Aorta (tissue), 5 donors: ENCODE measurements around the gene ZBED3. TPM values are rescaled to one million over a fixed set of nuclear protein-coding genes. Genes with fewer than 3 reads are reported as not detected.

Source experiments
- ATAC-seq: fragments of 200-7000 bp; cut with Tn5 transposase; one replicate; pipeline ENCODE4 v1.9.1; 2022; ENCODE audit warnings: moderate library complexity; ENCODE audit not compliant: low FRiP score
- DNase-seq, 2 donors: peaks; one replicate each; pipeline ENCODE4 v3.0.0-alpha.2; 2020
- H3K27ac ChIP-seq, 2 donors: one replicate each; pipeline ENCODE4 v1.5.1; 2013; ENCODE audit warnings: low read length in 2 of 2, mild to moderate bottlenecking in 2 of 2, moderate library complexity in 2 of 2, control low read depth in 1 of 2, inconsistent platforms in 1 of 2, low read depth in 1 of 2
- H3K27me3 ChIP-seq, 2 donors: one replicate each; pipeline ENCODE4 v1.6.1; 2013; ENCODE audit warnings: control low read depth in 1 of 2, low read length in 1 of 2, mild to moderate bottlenecking in 1 of 2, moderate library complexity in 1 of 2; ENCODE audit not compliant: insufficient read depth in 2 of 2, control insufficient read depth in 1 of 2
- H3K36me3 ChIP-seq, 2 donors: one replicate each; pipeline ENCODE4 v1.6.1; 2013; ENCODE audit warnings: control low read depth in 1 of 2, low read length in 1 of 2, mild to moderate bottlenecking in 1 of 2; ENCODE audit not compliant: insufficient read depth in 2 of 2, control insufficient read depth in 1 of 2
- H3K4me1 ChIP-seq, 2 donors: one replicate each; pipeline ENCODE4 v1.6.1; 2013; ENCODE audit warnings: low read length in 2 of 2, control low read depth in 1 of 2, mild to moderate bottlenecking in 1 of 2, moderate library complexity in 1 of 2; ENCODE audit not compliant: insufficient read depth in 2 of 2, control insufficient read depth in 1 of 2
- H3K4me3 ChIP-seq, 2 donors: one replicate each; pipeline ENCODE4 v1.5.1; 2013; ENCODE audit warnings: low read length in 2 of 2, control low read depth in 1 of 2, mild to moderate bottlenecking in 1 of 2
- H3K9me3 ChIP-seq: one replicate; pipeline ENCODE4 v1.6.1; 2013; ENCODE audit warnings: mild to moderate bottlenecking, low read length; ENCODE audit not compliant: control insufficient read depth
- WGBS, 2 donors: extraction: QIAGEN DNeasy Blood & Tissue Kit; methylation state at CpG; one replicate each; pipeline ENCODE4 v1.1.7; 2013; 5-methylcytosine and 5-hydroxymethylcytosine counted together
- intact Hi-C, 2 donors: fragments of 100-400 bp; cut with DNase I; formaldehyde crosslinking; loops; one replicate each; pipeline versions ENCODE4 v1.14.2 to v1.15.0; 2022
- long read RNA-seq, 2 donors: library from polyadenylated mRNA; unstranded; transcript quantifications; one replicate each; pipeline ENCODE4 v2.0.0, GENCODE V29; 2020 to 2021
- polyA plus RNA-seq, 2 donors: library from polyadenylated mRNA; stranded (reverse); fragments of 200-250 nt; gene quantifications; one replicate each; pipeline ENCODE4 v1.2.3, GENCODE V29; 2013
- total RNA-seq, 2 donors: library from RNA; stranded (reverse); fragmentation: NEBNext Ultra II Directional; extraction: Animal tissue kit (Norgen Biotek cat#: 25700); gene quantifications; one replicate each; pipeline ENCODE4 v1.2.1, GENCODE V29; 2021
- donor health status: healthy with polysubstance abuse.
- donor health status: Bipolar disorder and iron deficiency.
- donor health status: DM: no; HTN: no; CAD: no.
- donor health status: DM: no; HTN: no; CAD: no.
- donor health status: DM: yes; HTN: yes; CAD: no.

The ZBED3 gene, protein sequence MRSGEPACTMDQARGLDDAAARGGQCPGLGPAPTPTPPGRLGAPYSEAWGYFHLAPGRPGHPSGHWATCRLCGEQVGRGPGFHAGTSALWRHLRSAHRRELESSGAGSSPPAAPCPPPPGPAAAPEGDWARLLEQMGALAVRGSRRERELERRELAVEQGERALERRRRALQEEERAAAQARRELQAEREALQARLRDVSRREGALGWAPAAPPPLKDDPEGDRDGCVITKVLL
- total RNA-seq (10 to 100 TPM; 11.3 to 11.7 TPM), polyA plus RNA-seq (1 to 10 TPM; 1.6 to 5.0 TPM)
- long read RNA-seq, donor 1, partial matches to known transcripts = 0 of 1 reads
- long read RNA-seq, donor 1, other reads (novel, unspliced or antisense) = 1 of 1 reads
- long read RNA-seq, donor 2, full-length matches to known transcripts = 15 of 24 reads
- long read RNA-seq, donor 2, partial matches to known transcripts = 2 of 24 reads
- long read RNA-seq, donor 2, other reads (novel, unspliced or antisense) = 7 of 24 reads

DNA sequence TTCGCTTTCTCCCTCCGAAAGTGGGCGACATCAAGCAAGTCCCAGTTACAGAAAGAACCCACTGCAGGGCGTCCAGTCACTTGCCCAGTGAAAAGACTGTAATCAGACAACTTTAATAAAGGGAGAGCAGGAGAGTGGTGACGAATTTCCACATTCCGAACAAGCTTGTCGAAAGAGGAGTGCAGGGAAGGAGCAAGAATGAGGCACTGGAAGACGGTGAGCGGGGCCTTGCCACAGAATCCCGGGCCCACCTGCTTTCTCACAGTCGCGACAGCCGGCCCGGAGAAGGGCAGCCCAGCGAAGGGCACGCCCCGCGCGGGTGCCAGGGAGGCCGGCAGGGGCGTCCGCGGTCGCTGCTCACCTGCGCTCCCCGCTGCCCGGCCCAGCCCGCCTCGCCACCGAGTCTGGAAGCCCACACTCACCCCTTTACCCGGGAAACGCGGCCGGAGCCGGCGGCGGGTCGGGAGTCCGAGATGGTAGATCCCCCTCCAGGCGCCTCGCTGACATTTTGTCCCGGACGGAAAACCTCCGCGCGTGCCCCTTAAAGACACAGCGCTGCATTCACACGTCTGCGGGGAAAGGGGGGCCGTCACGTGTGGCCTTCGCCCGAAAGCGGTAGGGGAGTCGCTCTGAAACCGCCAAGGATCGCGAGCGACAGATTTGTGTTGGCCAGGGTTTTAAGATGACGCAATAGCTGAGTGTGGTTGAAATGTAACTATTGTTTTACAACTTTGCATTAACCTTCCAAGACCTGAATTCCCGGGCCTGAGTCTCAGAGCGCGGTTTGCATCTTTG lies at the start of gene ZBED3:
ZBED3 (minus strand) TSS at position 597 of the 795 bp plus-strand sequence. CDS start 9,407 bp downstream, outside the sequence.
- WGBS, 2 donors = 0% methylated on average over 49 to 63 of the region's 63 CpGs
- peak; percentile 85 for ATAC-seq
- intact Hi-C loops = loop anchor here in 1 of 2 donors (5.0 kb wide), 2 partner anchors 55 to 405 kb away; partner anchors contain the start of genes AGGF1 and WDR41

DNA sequence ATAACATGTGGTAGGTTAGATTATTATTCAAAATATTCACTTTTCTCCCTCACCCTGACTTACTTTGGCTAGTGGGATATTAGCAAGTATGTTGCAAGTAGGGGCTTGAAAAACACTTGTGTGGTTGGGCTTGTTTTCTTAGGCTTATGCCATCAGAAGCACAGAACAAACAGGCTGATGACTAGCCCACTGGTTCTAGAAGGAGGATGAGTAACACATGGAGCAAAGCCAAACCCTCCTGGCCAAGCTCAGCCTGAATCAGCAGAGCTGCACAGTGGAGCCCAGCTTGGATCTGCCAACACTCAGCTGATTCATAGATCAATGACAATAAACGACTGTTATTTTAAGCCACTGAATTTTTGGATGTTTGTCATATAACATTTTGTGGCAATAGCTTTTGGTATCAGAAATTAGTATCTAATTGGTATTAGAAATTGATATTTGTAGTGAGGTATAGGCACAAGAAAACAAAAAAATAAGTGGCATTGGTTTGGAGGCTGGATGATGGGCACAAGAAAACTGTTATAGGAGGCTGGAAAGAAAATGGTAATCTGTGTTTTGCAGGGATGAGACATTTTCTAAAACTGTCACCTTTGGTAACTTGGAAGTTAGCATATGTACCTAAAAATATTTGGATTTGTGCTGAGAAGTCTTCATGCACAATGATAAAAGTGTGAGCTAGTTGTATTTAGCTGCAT lies 46.1 kb upstream of the ZBED3 start:
- H3K27me3 ChIP-seq = no peaks in the 10 kb centered on the region
- intact Hi-C loops = no loop called here
- no peak overlapping the region for H3K4me3 ChIP-seq
- ATAC-seq (peak; percentile 76), DNase-seq (peak; percentile 80 to 83)
- H3K9me3 ChIP-seq = no peaks in the 10 kb centered on the region
- 27 to 31% methylated on average over 1 of the region's 1 CpG for WGBS, 2 donors
- no peak overlapping the region for H3K27ac ChIP-seq
- no peaks in the 10 kb centered on the region for H3K4me1 ChIP-seq
- no peaks in the 10 kb centered on the region for H3K36me3 ChIP-seq

More for the DNA sequence above, at the start of gene ZBED3:
- no peaks in the 10 kb centered on the region for H3K9me3 ChIP-seq
- H3K36me3 ChIP-seq = peaks cover 0 to 3% of the 10 kb centered on the region in 2 donors
- no peaks in the 10 kb centered on the region for H3K27me3 ChIP-seq
- no peaks in the 10 kb centered on the region for H3K4me1 ChIP-seq
- H3K27ac ChIP-seq = peak within 1 kb of the TSS; percentile 87 to 96
- DNase-seq = peak; percentile 84 to 87
- peak within 1 kb of the TSS; percentile 81 to 85 for H3K4me3 ChIP-seq

DNA sequence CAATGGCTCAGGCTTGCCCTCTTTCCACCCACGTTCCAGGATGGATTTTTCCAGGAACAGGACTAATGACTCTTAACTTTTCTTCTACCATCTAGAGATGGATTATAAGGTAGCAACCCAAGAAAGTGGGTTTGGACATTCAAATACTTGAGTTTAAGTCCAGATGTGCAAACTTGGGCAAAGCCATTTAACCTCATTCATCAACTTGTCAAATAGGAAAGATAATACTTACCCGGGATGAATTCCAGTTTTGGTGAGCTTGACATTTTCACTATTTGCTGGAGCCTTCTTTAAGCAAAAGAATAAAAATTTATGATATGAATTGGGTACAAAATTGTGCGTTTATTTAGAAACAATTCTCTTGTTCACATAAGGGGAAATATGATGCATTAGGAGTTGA lies 44.3 kb upstream of the ZBED3 start:
- Histone ChIP-seq H3K9me3 (no peaks in the 10 kb centered on the region), H3K27me3 (no peaks in the 10 kb centered on the region), H3K36me3 (no peaks in the 10 kb centered on the region), H3K27ac (no peak overlapping the region), H3K4me1 (no peaks in the 10 kb centered on the region), H3K4me3 (no peak overlapping the region)
- ATAC-seq (no peak), DNase-seq (no peak)
- whole genome bisulfite sequencing, 2 donors = 40 to 49% methylated on average over 3 of the region's 3 CpGs
- intact Hi-C loops = no loop called here

DNA sequence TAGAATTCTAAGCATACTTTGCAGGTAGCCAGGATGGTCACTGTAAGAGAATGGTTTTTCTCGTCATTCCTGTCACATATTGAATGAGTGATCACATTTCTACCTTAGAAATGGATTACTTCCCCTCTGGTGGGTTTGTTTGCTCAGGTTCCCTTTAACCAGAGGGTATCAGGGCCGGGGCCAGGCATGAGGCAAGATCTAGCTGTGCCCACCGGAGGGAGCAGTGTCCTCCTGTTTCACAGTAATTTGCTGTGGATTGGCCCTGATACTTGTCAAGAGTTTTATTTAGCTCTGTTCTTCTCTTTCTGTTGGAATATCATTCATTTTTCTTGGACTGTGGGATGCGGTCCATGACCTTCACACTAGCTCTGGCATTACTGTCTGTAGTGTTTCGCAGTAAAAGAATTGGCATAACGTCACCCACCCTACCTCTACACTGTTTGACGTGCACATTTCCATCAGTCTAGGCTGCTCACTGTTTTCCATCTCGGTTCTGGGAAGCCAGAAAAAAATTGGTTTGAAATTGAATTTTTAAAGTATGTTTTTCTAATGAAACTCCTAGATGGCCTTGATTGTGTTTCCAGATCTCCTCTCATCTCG lies 42.4 kb upstream of the ZBED3 start:
- H3K9me3 ChIP-seq = no peaks in the 10 kb centered on the region
- H3K36me3 ChIP-seq = no peaks in the 10 kb centered on the region
- 25 to 32% methylated on average over 9 of the region's 9 CpGs for WGBS, 2 donors
- DNase-seq (no peak), ATAC-seq (no peak)
- H3K4me1 ChIP-seq = no peaks in the 10 kb centered on the region
- no peak overlapping the region for H3K27ac ChIP-seq
- H3K4me3 ChIP-seq = no peak overlapping the region
- intact Hi-C loops = no loop called here
- H3K27me3 ChIP-seq = no peaks in the 10 kb centered on the region

DNA sequence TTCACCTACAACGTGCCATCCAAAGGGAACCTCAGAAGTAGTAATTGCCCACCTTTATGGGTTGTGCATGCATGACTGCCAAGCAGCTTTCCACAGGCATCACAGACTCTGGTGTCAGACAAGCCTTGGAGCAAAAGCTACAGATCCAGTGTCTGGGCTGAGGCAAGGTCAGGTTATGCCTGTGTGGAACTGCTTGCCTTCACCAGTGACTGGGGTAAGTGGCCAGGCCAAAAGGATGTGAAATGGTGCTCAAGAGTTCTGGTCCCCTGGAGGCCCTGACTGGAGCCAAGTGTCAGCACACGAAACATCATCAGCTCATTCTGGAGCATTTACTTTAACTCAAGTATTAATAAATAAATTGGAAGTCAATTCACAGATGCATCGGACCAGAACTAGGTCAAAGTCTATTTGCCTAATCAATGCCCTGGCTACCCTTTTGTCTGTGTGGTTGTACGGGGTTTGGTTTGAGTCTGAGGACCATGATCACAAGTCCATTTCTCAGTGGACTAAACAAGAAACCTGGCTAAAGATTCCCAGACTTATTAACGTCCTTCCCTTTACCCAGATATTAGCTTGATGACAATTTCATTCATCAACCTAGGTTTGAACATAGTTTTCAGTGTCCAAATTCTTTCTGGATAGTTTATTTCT lies 41.5 kb upstream of the ZBED3 start:
- ATAC-seq = no peak
- WGBS, 2 donors = 88% methylated on average over 5 of the region's 5 CpGs
- intact Hi-C loops = no loop called here

DNA sequence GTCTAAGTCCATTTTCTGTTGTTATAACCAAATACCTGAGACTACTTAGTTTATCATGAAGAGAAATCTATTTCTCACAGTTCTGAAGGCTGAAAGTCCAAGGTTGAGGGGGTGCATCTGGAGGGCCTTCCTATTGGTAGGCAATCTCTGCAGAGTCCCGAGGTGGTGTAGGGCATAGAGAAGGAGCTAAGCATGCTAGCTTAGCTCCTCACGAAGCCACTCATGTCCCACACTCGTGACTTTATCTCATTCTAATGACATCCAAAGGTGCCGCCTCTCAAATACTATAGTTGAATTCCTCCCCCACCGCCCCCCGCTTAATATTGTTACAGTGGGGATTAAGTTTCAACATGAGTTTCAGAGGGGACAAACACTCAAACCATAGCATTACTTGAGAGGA lies 36.0 kb upstream of the ZBED3 start:
- Histone ChIP-seq H3K9me3 (no peaks in the 10 kb centered on the region), H3K4me3 (no peak overlapping the region), H3K36me3 (no peaks in the 10 kb centered on the region), H3K27ac (no peak overlapping the region), H3K27me3 (no peaks in the 10 kb centered on the region), H3K4me1 (no peaks in the 10 kb centered on the region)
- intact Hi-C loops = no loop called here
- DNase-seq (no peak), ATAC-seq (no peak)
- WGBS, 2 donors = 95 to 96% methylated on average over 6 of the region's 6 CpGs

More for the DNA sequence above, 41.5 kb upstream of the ZBED3 start:
- H3K36me3 ChIP-seq = no peaks in the 10 kb centered on the region
- H3K4me1 ChIP-seq = no peaks in the 10 kb centered on the region
- H3K9me3 ChIP-seq = no peaks in the 10 kb centered on the region
- DNase-seq = no peak
- H3K27me3 ChIP-seq = no peaks in the 10 kb centered on the region
- no peak overlapping the region for H3K4me3 ChIP-seq
- H3K27ac ChIP-seq = no peak overlapping the region

DNA sequence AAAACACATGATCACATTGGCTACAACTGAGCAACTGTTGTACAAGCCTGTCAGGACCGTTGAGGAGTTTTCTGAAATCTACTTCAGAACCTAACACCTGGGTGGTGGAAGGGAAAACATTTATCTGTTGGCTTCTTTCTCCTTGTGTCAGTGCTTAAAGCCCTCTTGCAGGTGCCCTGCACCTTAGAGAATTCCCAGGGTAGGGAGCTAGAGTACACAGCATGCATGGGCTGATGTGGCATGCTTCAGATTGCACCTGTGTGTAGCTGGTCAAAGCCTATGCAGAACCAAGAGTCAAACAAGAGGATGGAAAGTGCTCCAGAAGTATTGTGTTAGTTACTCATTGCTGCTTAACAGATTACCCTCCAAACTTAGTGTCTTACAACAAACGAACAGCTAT lies 33.6 kb upstream of the ZBED3 start:
- Histone ChIP-seq H3K9me3 (no peaks in the 10 kb centered on the region), H3K4me1 (no peaks in the 10 kb centered on the region), H3K27me3 (no peaks in the 10 kb centered on the region), H3K36me3 (no peaks in the 10 kb centered on the region), H3K4me3 (no peak overlapping the region), H3K27ac (no peak overlapping the region)
- intact Hi-C loops = no loop called here
- DNase-seq = no peak
- WGBS, 2 donors = 91 to 95% methylated on average over 2 of the region's 2 CpGs
- no peak for ATAC-seq

DNA sequence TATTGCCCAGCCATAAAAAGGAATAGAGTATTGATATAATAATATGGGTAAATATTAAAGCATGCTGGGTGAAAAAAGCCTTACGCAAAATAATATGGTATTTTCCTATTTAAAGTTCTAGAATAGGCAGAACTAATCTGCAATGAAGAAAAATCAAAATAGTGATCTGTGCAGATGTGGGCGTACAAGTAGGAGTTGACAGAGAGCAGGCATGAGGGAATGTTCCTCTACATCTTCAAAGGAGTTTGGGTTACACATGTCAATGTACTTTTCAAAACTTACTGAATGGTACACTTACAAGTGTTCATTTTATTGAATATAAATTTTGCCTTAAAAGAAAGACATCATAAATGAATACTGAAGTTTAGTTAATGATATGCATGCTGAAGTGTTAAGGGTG lies 33.0 kb upstream of the ZBED3 start:
- intact Hi-C loops = no loop called here
- WGBS, 2 donors = 98% methylated on average over 2 of the region's 2 CpGs
- ATAC-seq = no peak

More for the DNA sequence above, 33.0 kb upstream of the ZBED3 start:
- Histone ChIP-seq H3K36me3 (no peaks in the 10 kb centered on the region), H3K27me3 (no peaks in the 10 kb centered on the region), H3K27ac (no peak overlapping the region), H3K4me1 (no peaks in the 10 kb centered on the region), H3K4me3 (no peak overlapping the region), H3K9me3 (no peaks in the 10 kb centered on the region)
- no peak for DNase-seq
